ENCODE measurements around the gene PITPNC1.

Gene PITPNC1

DNA sequence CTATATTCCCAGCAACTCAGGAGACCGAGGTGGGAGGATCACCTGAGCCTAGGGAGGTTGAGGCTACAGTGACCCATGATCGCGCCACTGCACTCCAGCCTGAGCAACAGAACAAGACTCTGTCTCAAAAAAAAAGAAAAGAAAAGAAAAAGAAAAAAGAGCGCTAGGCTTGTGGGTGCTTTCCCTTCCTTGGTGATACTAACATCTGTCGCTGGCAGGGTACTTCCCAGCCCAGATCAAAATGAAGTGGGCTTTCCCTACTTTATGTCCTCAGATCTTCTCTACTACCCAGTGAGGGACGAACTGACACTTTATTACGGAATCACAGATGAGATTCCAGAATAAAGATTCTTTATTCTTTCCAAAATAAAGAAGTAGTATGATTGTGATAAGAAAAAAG is 236.9 kb downstream of the PITPNC1 start:
- TF ChIP-seq, protein P1, sequence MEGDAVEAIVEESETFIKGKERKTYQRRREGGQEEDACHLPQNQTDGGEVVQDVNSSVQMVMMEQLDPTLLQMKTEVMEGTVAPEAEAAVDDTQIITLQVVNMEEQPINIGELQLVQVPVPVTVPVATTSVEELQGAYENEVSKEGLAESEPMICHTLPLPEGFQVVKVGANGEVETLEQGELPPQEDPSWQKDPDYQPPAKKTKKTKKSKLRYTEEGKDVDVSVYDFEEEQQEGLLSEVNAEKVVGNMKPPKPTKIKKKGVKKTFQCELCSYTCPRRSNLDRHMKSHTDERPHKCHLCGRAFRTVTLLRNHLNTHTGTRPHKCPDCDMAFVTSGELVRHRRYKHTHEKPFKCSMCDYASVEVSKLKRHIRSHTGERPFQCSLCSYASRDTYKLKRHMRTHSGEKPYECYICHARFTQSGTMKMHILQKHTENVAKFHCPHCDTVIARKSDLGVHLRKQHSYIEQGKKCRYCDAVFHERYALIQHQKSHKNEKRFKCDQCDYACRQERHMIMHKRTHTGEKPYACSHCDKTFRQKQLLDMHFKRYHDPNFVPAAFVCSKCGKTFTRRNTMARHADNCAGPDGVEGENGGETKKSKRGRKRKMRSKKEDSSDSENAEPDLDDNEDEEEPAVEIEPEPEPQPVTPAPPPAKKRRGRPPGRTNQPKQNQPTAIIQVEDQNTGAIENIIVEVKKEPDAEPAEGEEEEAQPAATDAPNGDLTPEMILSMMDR (IDR thresholded peaks at IDR 0.05; ENCODE audit: insufficient read depth, low read depth, low read length, missing control alignments), result no peak
- DNase-seq (ENCODE audit: low read depth), result peak; percentile 55
- H3K4me3 ChIP-seq (ENCODE audit: low read depth, low read length), result 0 out of 2 replicates have a peak overlapping the region, but pooled peaks have one; percentile 6

DNA sequence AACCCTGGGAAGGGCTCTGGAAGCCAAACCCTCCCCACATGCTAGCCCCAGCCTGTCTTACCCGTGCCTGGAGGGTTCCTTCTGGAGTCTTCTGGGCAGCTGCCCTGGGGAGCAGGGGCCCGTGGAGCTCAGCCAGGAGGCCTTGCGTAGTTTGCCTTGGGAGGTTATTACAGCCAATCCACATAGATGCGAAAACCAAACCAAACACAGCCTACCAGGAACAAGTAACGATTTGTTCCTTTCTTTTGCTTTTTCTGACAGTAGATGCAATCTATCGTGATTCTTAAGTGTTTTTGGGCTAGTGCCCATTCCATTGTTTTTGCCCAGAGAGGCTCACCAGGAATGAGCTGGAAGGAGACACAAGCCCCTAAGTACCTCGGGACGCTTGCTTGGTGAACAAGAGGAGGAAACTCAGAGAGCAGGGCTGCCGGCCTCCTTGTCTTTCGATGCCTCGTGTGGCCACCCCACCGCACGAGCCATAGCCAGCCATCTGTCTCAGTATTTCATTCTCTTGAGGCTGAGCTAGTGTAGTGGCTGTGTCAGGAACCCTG is 238.0 kb downstream of the PITPNC1 start:
- H3K4me3 ChIP-seq (ENCODE audit: low read depth, low read length), result no peak overlapping the region
- TF ChIP-seq, protein P1 (IDR thresholded peaks at IDR 0.05; ENCODE audit: insufficient read depth, low read depth, low read length, missing control alignments), result no peak
- DNase-seq (ENCODE audit: low read depth), result no peak

DNA sequence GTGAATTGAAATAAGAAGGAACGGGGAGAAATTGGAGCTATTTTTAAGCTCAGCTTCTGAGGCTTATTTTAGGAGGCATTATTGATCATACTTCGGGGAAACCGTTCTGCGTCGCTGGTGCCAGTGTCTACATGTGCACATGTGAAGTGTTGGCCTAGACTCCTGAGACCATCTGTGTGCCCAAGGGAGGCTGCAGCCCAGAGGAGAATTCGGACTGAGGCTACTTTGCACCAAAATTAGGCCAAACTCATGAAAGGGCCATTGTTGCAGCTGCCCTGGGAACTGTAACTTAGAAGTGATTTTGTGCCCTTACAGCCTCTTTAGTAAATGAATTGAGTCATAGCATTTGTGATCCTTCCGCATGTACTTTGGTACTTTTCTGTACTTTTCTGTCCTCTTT is 238.7 kb downstream of the PITPNC1 start:
- H3K4me3 ChIP-seq (ENCODE audit: low read depth, low read length), result no peak overlapping the region
- DNase-seq (ENCODE audit: low read depth), result no peak
- TF ChIP-seq, protein P1 (IDR thresholded peaks at IDR 0.05; ENCODE audit: insufficient read depth, low read depth, low read length, missing control alignments), result no peak

DNA sequence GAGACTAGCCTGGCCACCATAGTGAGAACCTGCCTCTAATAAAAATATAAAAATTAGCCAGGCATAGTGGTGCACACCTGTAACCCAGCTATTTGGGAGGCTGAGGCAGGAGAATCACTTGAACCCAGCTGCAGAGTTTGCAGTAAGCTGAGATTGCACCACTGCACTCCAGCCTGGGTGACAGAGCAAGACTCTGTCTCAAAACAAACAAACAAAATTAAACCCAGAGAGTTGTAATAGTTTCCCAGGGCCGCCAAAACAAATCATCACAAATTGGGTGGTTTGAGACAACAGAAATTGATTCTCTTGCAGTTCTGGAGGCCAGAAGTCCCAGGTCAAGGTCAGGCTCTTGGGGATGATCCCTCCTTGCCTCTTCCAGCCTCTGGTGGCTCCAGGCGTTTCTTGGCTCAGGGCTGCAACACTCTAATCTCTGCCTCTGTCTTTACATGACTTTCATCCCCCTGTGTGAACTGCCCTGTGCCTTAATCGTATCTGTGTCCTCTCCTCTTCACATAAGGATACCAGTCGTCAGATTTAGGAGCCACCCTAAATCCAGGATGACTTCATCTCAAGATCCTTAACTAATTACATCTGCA is 240.3 kb downstream of the PITPNC1 start:
- TF ChIP-seq, protein P1 (IDR thresholded peaks at IDR 0.05; ENCODE audit: insufficient read depth, low read depth, low read length, missing control alignments), result no peak
- no peak overlapping the region for H3K4me3 ChIP-seq (ENCODE audit: low read depth, low read length)
- DNase-seq (ENCODE audit: low read depth), result no peak

DNA sequence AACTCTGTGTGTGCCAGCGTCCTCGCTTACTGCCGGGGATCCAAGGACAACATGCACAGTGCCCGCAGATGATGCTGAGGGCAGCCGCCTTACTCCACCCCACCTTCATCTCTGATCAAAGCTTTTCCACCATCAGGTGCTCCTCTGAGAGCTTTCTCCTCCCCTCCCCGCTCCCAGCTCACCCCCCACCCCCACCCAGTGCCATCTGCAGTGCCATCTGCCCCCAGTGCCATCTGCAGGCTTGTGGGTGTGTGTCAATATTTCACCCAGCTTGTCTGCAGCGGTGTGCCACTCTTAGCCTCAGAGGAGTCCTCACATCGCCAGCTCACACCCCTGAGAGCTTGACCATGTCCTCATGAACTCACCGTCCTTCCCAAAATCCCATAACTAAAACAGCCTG is 242.5 kb downstream of the PITPNC1 start:
- no peak for DNase-seq (ENCODE audit: low read depth)
- TF ChIP-seq, protein P1 (IDR thresholded peaks at IDR 0.05; ENCODE audit: insufficient read depth, low read depth, low read length, missing control alignments), result no peak
- H3K4me3 ChIP-seq (ENCODE audit: low read depth, low read length), result no peak overlapping the region

DNA sequence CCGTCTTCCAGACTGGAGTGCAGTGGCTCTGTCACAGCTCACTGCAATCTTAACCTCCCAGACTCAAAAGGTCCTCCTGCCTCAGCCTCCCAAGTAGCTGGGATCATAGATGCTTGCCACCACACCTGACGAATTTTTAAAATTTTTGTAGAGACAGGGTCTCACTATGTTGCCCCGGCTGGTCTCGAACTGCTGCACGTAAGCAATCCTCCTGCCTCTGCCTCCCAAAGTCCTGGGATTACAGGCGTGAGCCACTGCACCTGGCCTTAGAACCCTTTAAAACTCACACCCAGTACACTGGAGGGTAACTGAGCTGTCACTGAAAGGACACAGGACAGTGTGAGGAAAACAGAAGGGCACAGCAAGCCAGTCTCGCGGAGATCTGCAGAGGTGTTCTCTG is 243.0 kb downstream of the PITPNC1 start:
- no peak for DNase-seq (ENCODE audit: low read depth)
- H3K4me3 ChIP-seq (ENCODE audit: low read depth, low read length), result no peak overlapping the region
- TF ChIP-seq, protein P1 (IDR thresholded peaks at IDR 0.05; ENCODE audit: insufficient read depth, low read depth, low read length, missing control alignments), result no peak

DNA sequence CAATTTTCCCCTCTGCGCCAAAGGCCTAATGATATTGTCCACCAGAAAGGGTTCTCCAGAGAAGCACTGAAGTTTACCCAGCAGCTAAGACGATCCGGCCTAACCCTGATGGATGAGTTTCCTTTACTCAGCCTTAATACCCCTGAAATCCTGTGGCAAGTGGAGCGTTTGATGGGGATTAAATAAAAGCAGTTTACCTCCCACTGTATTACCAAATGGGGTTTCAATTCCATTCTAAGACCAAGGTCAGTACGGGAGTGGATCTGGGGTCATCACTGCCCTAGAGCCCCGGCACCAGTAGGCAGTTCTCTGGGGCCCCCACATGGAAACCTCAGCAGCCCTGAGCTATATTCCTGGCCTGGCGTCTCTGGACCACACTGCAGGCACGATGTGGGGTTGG is 243.6 kb downstream of the PITPNC1 start:
- H3K4me3 ChIP-seq (ENCODE audit: low read depth, low read length), result no peak overlapping the region
- no peak for DNase-seq (ENCODE audit: low read depth)
- TF ChIP-seq, protein P1 (IDR thresholded peaks at IDR 0.05; ENCODE audit: insufficient read depth, low read depth, low read length, missing control alignments), result no peak
